ENCODE measurements around the gene TRIM58. TPM values are rescaled to one million over a fixed set of nuclear protein-coding genes. Genes with fewer than 3 reads are reported as not detected.
A peak's percentile ranks its signal among the peaks of the same experiment; 100 is the strongest.

The TRIM58 gene
- total and polyA plus RNA-seq, 9 of the 15 experiments (the other 6 are each of a cell fraction or from before 2014, with no cell fraction given) = 3.8 to 19.1 (median 7.2) TPM

DNA sequence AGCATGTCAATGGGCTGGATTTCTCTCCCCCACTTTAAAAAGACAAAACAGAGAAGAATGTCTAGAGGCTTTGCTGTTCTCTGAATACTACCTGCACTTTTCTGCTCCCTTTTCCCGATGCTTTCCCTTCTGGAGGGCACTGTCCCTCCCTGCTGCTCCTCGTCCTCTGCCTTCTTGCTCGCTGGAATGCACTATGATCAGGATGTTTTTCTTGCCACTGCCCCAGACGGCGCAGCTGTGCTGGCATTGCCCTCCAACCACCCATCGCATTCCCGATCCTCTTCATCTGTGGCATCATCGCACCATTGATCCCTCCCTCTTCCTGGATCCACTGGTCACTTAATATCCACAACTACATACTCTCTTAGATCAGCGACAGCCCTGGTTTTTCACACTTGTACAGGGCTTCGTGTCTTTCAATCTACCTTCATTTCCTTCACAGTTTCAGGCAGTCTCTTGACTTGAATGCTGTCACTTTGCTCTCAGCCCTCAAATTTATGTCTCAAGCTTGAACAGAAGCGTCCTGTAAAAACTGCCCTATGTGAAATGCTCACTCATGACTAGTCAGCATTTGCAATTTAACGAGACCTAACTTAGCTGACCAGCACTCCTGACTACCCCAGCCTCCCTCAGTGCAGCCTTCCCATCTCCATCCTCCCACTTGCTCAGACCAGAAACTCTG lies 11.8 kb upstream of the TRIM58 start (continued):
- TF ChIP-seq, protein P1, sequence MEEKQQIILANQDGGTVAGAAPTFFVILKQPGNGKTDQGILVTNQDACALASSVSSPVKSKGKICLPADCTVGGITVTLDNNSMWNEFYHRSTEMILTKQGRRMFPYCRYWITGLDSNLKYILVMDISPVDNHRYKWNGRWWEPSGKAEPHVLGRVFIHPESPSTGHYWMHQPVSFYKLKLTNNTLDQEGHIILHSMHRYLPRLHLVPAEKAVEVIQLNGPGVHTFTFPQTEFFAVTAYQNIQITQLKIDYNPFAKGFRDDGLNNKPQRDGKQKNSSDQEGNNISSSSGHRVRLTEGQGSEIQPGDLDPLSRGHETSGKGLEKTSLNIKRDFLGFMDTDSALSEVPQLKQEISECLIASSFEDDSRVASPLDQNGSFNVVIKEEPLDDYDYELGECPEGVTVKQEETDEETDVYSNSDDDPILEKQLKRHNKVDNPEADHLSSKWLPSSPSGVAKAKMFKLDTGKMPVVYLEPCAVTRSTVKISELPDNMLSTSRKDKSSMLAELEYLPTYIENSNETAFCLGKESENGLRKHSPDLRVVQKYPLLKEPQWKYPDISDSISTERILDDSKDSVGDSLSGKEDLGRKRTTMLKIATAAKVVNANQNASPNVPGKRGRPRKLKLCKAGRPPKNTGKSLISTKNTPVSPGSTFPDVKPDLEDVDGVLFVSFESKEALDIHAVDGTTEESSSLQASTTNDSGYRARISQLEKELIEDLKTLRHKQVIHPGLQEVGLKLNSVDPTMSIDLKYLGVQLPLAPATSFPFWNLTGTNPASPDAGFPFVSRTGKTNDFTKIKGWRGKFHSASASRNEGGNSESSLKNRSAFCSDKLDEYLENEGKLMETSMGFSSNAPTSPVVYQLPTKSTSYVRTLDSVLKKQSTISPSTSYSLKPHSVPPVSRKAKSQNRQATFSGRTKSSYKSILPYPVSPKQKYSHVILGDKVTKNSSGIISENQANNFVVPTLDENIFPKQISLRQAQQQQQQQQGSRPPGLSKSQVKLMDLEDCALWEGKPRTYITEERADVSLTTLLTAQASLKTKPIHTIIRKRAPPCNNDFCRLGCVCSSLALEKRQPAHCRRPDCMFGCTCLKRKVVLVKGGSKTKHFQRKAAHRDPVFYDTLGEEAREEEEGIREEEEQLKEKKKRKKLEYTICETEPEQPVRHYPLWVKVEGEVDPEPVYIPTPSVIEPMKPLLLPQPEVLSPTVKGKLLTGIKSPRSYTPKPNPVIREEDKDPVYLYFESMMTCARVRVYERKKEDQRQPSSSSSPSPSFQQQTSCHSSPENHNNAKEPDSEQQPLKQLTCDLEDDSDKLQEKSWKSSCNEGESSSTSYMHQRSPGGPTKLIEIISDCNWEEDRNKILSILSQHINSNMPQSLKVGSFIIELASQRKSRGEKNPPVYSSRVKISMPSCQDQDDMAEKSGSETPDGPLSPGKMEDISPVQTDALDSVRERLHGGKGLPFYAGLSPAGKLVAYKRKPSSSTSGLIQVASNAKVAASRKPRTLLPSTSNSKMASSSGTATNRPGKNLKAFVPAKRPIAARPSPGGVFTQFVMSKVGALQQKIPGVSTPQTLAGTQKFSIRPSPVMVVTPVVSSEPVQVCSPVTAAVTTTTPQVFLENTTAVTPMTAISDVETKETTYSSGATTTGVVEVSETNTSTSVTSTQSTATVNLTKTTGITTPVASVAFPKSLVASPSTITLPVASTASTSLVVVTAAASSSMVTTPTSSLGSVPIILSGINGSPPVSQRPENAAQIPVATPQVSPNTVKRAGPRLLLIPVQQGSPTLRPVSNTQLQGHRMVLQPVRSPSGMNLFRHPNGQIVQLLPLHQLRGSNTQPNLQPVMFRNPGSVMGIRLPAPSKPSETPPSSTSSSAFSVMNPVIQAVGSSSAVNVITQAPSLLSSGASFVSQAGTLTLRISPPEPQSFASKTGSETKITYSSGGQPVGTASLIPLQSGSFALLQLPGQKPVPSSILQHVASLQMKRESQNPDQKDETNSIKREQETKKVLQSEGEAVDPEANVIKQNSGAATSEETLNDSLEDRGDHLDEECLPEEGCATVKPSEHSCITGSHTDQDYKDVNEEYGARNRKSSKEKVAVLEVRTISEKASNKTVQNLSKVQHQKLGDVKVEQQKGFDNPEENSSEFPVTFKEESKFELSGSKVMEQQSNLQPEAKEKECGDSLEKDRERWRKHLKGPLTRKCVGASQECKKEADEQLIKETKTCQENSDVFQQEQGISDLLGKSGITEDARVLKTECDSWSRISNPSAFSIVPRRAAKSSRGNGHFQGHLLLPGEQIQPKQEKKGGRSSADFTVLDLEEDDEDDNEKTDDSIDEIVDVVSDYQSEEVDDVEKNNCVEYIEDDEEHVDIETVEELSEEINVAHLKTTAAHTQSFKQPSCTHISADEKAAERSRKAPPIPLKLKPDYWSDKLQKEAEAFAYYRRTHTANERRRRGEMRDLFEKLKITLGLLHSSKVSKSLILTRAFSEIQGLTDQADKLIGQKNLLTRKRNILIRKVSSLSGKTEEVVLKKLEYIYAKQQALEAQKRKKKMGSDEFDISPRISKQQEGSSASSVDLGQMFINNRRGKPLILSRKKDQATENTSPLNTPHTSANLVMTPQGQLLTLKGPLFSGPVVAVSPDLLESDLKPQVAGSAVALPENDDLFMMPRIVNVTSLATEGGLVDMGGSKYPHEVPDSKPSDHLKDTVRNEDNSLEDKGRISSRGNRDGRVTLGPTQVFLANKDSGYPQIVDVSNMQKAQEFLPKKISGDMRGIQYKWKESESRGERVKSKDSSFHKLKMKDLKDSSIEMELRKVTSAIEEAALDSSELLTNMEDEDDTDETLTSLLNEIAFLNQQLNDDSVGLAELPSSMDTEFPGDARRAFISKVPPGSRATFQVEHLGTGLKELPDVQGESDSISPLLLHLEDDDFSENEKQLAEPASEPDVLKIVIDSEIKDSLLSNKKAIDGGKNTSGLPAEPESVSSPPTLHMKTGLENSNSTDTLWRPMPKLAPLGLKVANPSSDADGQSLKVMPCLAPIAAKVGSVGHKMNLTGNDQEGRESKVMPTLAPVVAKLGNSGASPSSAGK (IDR thresholded peaks at IDR 0.05) = 0 out of 2 replicates have a peak, but pooled peaks have one; percentile 13
- no peak for TF ChIP-seq SMAD2 (IDR thresholded peaks at IDR 0.05; ENCODE audit: low read depth, low read length)
- TF ChIP-seq NFE2 (IDR thresholded peaks at IDR 0.05; ENCODE audit: low read depth) = peak; percentile 55; the same call in 1 of the 2 replicates
- TF ChIP-seq MAFG (tag; conservative IDR thresholded peaks at IDR 0.05) = peak; percentile 93
- no peak for TF ChIP-seq CHD4 (IDR thresholded peaks at IDR 0.05; ENCODE audit: insufficient read depth, insufficient replicate concordance, low read depth, low read length, poor library complexity, severe bottlenecking)
- peak; percentile 82 for TF ChIP-seq PKNOX1 (IDR thresholded peaks at IDR 0.05)
- peak; percentile 49; the same call in 1 of the 2 replicates for TF ChIP-seq MAFF (IDR thresholded peaks at IDR 0.05; ENCODE audit: low read length)
